KG1 (cell line): ENCODE measurements around the gene FCN3.

Experiments used
- DNase-seq: peaks from one replicate; lab custom pipeline; 2025; lab: John Stamatoyannopoulos, UW

FCN3 gene

DNA sequence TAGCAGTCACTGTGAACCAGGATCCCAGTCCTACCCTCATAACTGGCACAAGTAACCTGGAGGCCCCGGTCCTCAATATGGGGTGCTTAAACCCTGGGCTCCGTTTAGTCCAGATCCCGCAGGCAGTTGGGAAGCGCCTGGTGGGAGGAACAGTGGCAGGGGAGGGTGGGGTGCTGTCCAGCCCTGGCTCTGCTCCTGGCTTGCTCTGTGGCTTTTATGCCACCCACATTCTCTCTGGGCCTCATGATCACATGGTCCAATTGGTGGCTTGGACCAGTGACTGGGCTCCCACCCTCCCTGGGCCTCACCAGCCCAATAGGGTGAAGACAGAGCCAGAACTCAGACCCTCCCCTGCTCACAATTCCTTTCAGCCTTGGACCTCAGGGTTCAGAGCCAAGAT is 5.6 kb upstream of the FCN3 start:
- no peak for DNase-seq

DNA sequence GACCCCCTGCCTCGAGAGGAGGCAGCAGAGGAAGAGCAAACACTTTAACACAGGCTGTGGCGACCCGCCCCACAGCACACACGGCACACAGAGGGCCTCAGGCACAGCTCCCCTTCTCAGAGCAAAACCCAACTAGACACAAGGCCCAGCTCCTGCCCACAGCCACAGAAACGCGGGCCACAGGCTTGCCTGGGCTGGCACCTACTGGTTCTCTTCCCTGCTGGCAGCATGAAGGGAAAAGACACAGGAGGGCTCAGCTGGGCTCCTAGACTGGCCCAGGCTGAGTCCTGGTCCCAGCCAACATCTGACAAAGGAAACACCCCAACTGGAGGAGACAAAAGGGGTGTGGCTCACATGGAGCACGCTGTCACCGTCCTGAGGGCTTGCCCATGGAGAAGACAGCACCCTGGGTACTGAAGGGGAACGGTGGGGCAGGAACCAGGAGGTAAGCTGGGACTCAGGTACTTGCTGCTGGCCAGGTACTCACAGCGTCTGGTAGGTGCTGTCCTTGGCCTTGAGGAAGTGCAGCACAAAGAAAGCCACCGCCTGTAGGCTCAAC is 5.0 kb upstream of the FCN3 start:
- DNase-seq = no peak

DNA sequence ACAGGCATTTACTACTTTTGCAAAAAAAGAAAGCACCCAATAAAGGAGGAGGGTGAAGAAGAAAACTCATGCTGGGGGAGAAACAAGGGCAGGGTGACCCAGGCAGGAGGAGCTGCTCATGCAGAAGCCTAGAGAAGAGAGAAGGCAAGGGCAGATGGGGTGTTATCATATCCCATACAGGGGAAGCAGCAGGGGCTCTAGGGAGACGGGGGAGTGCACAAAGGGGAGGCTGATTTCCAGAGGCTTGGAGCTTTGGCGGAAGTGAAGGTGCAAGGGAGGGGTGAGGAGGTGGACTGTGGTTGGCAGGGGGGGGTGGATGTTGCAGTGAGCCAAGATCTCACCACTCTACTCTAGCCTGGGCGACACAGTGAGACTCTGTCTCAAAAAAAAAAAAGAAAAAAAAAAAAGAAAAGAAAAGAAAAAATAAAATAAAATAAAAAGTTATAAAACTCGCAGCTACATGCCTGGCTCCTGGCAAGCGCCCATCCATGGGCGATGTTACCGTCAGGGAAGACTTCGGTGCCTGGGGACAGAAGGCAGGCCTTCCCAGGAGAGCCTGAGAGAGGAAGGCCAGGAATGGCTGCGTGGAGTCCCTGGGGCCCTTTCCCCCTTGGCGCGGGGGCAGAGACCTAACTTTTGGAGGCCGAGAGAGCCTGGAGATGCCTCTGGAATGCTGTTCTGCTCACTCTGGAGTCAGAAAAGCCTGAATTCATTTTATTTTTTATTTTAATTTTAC is 3.3 kb upstream of the FCN3 start:
- DNase-seq = no peak

DNA sequence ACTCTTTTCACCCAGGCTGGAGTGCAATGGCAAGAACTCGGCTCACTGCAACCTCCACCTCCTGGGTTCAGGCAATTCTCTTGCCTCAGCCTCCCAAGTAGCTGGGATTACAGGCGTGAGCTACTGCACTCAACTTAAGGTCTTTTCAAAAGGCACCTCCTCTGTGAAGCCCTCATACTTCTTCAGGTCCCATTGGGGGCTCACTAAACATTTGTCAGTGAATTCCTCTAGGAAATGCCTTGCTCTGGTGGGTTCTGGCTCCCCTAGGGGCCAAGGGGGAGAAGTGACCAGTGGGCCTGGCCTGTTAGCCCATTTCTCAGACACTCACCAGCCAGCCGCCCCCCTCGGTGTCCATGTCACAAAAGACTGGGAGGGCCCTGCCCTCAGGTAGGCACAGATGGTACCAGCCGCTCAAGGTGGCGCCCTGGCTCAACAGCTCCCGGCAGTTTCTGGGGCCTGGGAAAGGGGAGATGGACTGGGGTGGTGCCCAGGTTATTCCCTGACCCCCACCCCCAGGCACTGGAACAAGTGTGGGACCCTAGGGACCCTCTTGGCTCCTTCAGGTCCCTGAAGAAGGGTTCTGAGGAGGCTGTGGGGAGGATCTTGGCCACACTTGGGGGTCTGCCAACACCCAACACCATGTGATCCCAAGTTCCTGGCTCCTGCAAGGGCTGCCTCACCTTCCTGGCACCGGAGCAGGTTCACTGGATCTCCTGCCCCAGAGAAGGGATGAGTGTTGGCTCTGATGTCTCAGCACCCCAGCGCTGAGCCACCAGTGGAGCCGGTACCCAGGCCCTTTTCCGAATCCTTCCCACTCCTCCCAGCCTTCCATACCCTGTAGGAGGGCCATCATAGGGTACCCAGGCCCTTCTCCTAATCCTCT is 1.6 kb downstream of the FCN3 start:
- DNase-seq = no peak

DNA sequence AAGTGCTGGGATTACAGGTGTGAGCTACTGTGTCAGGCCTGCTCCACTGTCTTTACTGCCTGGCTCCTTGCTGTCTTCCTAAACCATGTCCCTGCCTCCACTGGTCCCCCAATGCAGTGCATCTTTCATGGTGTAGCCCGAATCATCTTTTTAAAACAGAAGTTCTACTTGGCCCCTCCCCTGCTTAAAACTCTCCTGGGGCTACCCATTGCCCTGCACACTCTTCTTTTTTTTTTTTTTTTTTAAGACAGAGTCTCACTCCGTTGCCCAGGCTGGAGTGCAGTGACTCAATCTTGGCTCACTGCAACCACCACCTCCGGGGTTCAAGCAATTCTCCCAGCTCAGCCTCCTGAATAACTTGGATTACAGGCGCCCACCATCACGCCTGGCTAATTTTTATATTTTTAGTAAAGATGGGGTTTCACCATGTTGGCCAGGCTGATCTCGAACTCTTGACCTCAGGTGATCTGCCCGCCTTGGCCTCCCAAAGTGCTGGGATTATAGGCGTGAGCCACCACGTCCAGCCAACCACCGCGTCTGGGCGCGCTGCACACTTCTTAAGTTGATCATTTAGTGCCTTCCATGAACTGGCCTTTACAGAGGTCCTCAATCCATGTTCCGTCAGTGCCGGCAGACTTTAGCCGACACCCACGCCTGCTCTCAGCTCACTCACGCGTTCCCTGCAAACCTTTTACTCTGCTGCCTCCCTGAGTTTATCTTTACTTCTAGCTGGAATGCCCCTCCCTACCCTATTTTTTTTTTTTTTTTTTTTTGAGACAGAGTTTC is 2.4 kb downstream of the FCN3 start:
- no peak for DNase-seq

DNA sequence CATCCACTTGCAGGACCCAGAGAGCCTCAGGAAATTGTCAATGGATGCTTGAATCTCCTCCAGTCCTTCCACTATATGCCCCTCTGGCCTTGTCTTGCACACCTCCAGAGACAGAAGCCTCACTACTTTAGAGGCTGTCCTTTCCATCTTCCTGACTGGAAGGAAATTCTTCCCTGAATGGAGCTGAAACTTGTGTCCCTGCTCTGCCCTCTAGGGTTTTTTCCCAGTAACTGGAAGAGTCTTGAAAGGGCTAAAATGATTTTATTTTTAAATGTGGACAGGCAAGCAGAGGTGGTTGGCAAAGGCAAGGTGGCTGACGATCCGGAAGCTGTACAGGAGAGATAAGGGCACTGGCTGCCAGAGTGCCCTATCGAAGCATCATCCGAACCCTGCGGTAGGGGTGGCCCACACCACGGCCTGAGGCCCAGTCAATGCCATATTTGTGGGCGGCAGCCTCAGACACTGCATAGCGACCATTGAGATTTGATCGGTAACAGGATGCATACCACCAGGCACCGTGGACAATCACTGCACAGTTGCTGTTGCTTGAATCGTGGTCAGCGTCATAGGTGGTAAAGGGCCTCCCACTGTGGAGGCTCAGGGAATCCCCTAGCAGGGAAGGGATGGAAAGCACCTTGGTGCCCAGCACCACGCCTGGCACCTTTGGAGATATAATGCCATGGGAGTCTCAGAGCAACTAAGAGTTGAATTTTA is 5.6 kb downstream of the FCN3 start:
- DNase-seq = peak; percentile 22

DNA sequence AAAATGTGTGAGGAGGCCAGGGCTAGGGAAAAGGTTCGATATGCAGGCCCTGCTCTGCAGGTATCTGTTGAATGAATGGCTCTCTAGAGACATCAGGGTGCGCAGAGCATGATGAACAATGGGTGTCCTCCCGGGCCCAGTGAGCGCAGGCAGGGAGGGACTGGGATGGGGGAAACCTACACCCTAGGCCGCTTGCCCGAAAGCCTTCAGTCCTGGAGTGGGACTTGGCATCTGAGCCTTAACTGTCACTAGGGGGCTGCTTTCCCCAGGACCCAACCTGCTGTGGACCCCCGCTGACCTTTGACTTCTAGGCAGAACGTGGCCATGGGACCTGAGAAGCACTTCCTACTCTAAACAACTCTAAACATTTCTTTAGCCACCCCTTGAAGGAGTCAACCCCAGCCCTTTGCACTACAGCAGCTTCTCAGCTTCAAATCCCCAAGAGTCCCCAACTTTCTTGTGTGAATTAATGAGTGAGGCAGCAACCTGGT is 7.4 kb downstream of the FCN3 start:
- no peak for DNase-seq

DNA sequence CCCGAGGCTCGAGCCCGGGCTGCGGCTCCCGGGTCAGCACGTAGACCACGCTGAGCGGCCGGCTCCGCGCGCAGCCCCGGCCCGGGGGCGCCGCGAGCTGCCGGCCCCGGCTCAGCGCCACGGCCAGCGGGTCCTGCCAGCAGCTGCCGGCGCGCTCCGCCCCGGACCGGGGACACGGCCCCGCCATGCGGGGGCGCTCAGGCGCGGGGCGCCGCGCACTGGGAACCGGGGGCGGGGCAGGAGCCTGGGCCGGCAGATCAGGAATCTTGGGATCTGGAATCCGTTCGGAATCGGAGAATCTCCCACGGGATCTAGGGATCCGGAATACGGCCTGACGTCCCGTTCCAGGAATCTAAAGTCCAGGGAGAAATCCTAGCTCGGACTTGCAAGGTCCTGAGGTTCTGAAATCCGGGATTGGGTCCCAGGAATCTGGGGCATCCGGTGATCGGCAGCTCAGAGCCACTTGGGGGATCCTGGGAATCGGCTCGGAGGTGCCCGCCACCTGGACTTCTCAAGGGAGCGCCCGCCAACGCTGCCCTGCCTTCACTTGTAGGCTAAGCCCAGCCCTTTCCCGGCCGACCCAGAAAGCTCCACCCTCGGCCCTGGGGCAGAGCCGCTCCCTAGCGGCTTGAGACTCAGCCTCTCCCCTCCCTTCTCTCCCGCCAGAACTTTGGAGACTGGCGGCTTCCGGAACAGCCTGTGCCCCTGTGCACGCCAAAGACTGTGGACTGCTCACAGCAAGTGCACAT is 8.0 kb downstream of the FCN3 start, which contains the start of gene MAP3K6:
Gene MAP3K6 (minus strand): TSS at position 551 of the 749 bp plus-strand sequence. CDS start 364 bp downstream, at position 187.
- DNase-seq = peak; percentile 16

DNA sequence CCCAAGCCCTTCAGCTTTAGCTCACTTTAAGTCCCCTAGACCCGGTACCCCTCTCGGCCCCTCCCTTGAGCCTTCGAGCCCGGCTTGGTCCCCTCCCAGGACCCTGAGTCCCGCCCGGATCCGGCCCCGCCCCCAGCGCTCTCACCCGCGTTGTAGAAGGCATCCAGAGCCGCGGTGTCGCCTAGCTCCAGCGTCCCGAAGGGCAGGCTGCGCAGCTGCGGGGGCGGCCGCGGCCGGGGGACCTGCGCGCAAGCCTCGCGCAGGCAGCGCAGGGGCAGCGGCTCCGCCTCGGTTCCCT is 8.6 kb downstream of the FCN3 start:
- DNase-seq = peak; percentile 9

DNA sequence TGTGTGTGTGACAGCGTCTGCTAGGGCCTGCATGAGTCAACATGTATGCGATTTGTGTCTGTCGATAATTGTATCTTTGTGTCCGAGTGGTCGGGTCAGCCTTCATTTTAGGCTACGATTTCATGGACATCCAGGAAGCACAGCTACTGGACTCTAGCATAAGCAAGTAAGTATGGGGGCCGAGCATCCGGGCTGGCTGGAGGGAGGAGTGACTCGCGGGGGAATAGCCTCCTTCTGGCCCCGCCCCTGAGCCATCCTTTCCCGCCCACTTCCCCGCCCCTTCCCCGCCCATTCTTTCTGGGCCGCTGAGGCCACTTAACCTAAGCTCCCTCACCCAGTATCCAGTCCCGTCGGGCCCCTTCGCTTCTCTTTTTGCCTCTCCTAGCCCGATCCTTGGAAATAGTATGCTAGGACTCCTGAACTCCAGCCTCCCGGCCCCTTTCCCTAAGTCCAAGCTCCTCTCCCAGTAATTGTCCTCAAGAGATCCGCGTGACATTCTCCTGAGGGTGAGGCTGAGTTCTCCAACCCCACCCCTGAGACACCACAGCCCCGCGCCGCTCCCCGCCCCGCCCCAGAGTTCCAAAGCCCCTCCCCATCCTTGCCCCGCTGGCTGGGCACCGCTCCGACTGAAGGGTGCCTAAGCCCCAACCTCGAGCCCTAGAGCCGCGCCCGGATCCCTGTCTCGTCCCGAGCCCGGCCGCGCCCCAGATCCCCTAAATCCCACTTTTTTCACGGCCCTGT is 9.1 kb downstream of the FCN3 start:
- DNase-seq = peak; percentile 43

DNA sequence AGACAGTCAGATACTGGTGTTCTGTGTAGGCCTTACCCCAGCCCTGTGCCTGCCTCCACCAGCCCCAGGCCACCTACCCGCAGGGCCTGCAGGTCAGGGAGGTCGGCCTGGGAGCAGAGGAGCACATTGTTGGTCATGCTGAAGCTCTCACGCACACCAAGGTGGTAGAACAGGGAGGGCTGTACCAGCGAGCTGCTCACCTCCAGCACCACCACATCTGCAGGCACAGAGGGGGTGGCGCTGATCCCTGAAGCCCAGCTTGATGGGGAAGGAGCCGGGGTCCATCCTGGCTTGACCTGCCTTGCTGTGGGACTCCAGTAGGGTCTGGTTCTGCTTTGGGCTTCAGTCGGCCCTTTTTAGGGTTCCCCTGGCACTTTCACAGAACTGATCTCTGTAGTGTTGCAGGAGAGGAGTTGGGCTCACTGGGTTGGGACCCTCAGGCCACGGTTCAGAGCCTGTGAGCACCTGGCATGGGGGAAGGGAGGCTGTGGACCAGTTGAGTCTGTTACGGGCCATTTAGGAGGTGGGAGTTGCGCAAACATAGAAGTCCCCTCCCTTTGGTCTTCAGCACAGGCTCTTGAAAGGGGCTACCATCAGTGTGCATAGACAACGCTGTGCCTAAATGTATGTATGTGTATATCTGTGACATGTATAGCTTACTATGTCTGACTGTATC is 9.8 kb downstream of the FCN3 start:
- no peak for DNase-seq

DNA sequence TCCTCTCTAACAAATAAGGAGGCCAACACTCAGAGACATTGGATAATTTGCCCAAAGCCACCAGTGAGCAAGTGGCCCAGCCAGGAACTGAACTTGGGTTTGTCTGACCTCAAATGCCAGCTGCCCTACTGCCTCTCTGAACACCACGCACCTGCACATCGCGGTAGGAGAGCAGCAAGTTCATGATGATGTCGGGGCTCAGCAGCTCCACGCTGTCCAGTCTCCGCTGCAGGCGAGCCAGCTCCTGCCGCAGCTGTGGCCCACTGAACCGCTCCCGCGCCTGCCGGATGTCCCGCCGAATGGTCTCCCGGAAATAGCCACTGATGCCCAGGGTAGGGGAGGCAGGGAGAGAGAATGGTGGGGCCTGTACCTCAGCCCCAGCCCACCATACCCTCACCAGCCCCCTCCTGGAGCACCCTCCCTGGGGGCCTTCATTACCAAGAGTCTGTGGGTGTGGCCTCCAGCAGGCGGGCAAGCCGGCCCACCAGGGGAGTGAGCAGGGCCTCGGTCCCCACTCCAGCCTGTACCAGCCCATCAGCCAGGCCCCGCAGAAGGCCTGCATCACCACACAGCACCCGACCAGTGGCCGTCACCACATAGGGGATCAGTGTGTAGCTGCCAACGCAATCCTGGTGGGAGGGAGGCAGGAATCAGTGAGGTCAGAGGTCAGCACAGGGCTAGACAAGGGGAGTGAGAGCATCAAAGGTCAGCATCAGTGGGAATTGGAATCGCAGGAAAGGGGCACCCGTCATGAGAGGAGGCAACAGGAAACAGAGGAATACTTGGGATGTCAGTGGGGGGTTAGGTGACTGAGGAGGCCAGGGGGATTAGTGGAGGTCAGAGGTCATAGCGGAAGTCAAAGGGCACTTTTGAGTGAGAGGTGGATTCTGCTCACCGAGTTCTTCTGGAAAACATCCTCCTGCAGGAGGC is 10.6 kb downstream of the FCN3 start:
- DNase-seq = no peak

DNA sequence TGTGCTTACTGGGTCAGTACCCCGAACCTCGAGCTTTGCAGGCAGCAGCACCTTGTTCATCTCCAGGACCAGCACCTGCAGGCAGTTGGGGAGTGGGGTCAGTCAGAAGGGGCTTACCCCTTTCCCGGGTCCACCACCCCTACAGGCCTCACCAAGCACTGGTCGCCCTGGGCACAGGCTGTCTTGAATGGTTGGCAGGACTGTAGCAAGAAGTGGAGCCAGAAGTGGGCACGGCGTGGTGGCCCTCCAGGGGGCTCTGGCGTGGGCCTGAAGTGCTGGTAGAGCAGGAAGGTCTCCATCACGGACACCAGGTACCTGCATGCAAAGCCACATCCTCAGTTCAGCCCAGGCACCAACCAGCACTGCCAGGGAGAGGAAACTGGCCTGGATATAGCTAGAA is 13.1 kb downstream of the FCN3 start:
- DNase-seq = no peak

DNA sequence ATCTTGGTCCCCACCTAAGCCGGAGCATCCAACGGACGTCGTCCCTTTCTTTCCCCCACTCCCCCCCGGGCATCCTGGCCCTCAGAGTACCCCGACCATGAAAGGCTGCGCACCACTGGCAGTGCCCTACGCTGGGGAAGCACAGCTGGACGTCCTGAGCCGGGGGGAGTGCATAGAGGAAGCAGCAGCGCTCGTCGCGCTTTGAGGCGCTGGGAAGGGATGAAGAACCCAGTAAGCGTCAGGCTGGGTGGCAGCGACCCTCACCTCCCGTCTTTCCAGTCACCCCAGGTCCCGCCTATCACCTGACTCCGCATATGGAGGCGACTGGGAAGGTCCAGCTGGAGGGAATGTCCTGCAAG is 13.6 kb downstream of the FCN3 start:
- no peak for DNase-seq

DNA sequence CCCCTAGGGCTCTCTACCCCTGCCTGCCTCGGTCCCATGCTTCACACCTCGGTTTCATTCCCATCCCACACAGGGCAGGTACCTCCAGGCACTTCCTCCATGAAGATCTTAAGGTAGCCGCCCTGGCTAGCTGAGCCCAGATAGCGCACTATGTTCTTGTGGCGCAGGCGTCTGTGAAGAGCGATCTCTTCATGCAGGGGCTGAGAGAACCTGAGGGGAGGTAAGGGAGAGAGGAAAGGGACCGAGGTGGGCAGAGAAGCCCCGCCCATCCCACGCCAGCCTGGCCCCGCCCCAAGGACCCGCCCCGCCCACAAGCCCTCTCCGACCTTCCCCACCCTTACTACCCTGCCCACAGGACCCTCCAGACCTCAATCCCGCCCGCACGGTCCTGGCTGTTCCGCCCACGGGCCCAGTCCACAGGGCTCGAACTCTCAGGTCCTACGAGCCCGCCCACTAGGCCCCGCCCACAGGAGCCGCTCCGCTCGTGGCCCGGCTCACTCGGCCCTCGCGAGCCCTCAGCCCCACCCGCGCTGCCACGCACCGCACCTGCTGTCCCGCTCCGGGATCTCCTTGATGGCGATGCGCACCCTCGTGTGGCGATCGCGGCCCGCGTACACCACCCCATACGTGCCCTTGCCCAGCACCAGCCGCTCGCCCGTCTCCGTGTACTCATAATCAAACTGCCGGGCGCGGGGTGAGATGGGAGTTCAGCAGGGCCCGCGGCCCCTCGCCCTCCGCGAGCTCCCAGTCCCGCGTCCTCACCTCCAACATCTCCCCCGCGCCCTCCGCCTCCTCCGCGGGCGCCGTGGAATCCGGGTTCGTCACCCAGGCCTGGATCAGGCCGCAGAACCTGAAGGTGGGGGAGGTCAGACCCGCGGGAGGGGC is 14.2 kb downstream of the FCN3 start:
- no peak for DNase-seq

DNA sequence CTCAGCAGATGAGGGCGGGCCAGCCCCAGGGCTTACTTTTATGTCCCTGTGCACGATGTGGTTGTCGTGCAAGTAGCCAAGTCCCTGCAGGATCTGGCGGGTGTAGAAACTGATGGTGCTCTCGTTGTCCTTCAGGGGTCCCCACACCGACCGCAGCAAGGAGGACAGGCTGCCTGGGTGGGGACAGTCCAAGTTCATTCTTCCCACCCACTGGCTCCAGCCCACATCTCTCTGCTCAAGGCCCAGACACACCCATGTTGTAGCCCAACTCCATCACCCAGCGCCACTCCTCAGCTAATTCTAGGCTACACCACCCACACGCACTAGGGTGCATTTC is 14.8 kb downstream of the FCN3 start:
- DNase-seq = no peak

DNA sequence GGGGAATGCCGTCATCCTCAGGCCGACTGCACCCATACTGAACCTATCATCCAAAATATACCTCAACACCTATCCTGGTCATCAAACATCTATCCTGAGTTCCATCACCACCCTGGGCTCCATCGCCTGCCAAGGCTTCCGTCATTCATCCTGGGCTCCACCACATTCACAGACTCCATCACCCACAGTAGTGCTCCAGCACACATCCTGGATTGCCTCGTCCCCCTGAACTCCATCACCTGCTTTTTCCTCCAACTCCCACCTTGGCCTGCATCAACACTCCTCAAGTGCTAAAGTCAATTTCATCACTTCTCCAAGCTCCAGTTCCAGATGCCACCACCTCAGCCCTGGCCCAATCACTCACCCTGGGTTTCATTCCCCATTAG is 15.7 kb downstream of the FCN3 start:
- DNase-seq = no peak
